IgD-negative memory B cell (primary cell): ENCODE measurements around the gene LBP. TPM values are rescaled to one million over a fixed set of nuclear protein-coding genes. Genes with fewer than 3 reads are reported as not detected.

Experiments used
- H3K27ac Mint-ChIP-seq, 3 donors: one replicate each; pipeline ENCODE4 v1.8.0; 2020 to 2022; ENCODE audit warnings: mild to moderate bottlenecking in 3 of 3, mixed read lengths in 3 of 3, moderate library complexity in 1 of 3
- H3K27me3 Mint-ChIP-seq: one replicate; pipeline ENCODE4 v1.8.0; 2021; ENCODE audit warnings: mixed read lengths
- H3K36me3 Mint-ChIP-seq: one replicate; pipeline ENCODE4 v1.8.0; 2020; ENCODE audit warnings: mild to moderate bottlenecking, mixed read lengths
- H3K4me1 Mint-ChIP-seq, 3 donors: one replicate each; pipeline ENCODE4 v1.8.0; 2020 to 2022; ENCODE audit warnings: mixed read lengths in 3 of 3, mild to moderate bottlenecking in 1 of 3
- H3K4me3 Mint-ChIP-seq, 4 donors: one replicate each; pipeline ENCODE4 v1.8.0; 2020 to 2022; ENCODE audit warnings: mild to moderate bottlenecking in 4 of 4, mixed read lengths in 4 of 4, moderate library complexity in 3 of 4
- H3K9me3 Mint-ChIP-seq, 3 donors: one replicate each; pipeline ENCODE4 v1.8.0; 2020 to 2021; ENCODE audit warnings: mixed read lengths in 3 of 3, mild to moderate bottlenecking in 1 of 3
- polyA plus RNA-seq: library from polyadenylated mRNA; unstranded; fragments of 300-500 nt; fragmentation: Illumina TruSeq; gene quantifications from one replicate; pipeline ENCODE4 v1.2.3, GENCODE V29; 2021

Gene LBP
- polyA plus RNA-seq, 1 donor from 2014 or later = not detected

GRCh38 chr20:38414769-38415450 lies 68.6 kb downstream of the LBP start:
- Mint-ChIP-seq H3K4me1 (peaks cover 0 to 1% (median 0%) of the 10 kb centered on the region in 3 donors), H3K27me3 (no peaks in the 10 kb centered on the region), H3K27ac (no peak overlapping the region), H3K9me3 (peaks cover 0 to 4% (median 2%) of the 10 kb centered on the region in 3 donors), H3K36me3 (peaks cover 26% of the 10 kb centered on the region), H3K4me3 (no peak overlapping the region)

- peaks cover 0 to 6% (median 0%) of the 10 kb centered on the region in 3 donors for H3K4me1 Mint-ChIP-seq
- H3K27me3 Mint-ChIP-seq = no peaks in the 10 kb centered on the region
- H3K4me3 Mint-ChIP-seq = no peak overlapping the region
- peaks cover 24% of the 10 kb centered on the region for H3K36me3 Mint-ChIP-seq
- H3K27ac Mint-ChIP-seq = peak overlapping the region in 2 of 3 donors; percentile 14 to 41
- peaks cover 0 to 4% (median 2%) of the 10 kb centered on the region in 3 donors for H3K9me3 Mint-ChIP-seq
Observed at GRCh38 chr20:38418509-38419204, 72.4 kb downstream of the LBP start.

GRCh38 chr20:38420388-38421085 lies 74.3 kb downstream of the LBP start:
- Mint-ChIP-seq H3K27me3 (no peaks in the 10 kb centered on the region), H3K4me3 (no peak overlapping the region), H3K27ac (peak overlapping the region in 1 of 3 donors; percentile 46), H3K9me3 (peaks cover 0 to 4% (median 2%) of the 10 kb centered on the region in 3 donors), H3K4me1 (peaks cover 0 to 4% (median 2%) of the 10 kb centered on the region in 3 donors), H3K36me3 (peaks cover 21% of the 10 kb centered on the region)

- peaks cover 12% of the 10 kb centered on the region for H3K36me3 Mint-ChIP-seq
- H3K9me3 Mint-ChIP-seq = peaks cover 0 to 4% (median 0%) of the 10 kb centered on the region in 3 donors
- no peak overlapping the region for H3K4me3 Mint-ChIP-seq
- H3K4me1 Mint-ChIP-seq = peaks cover 0 to 4% (median 2%) of the 10 kb centered on the region in 3 donors
- peak overlapping the region in 1 of 3 donors; percentile 50 for H3K27ac Mint-ChIP-seq
- H3K27me3 Mint-ChIP-seq = no peaks in the 10 kb centered on the region
Observed at GRCh38 chr20:38421915-38422314, 75.6 kb downstream of the LBP start.

GRCh38 chr20:38423541-38423940 lies 77.3 kb downstream of the LBP start:
- H3K27ac Mint-ChIP-seq = peak overlapping the region in 1 of 3 donors; percentile 21
- peaks cover 0 to 4% (median 2%) of the 10 kb centered on the region in 3 donors for H3K4me1 Mint-ChIP-seq
- H3K27me3 Mint-ChIP-seq = no peaks in the 10 kb centered on the region
- H3K9me3 Mint-ChIP-seq = no peaks in the 10 kb centered on the region
- peaks cover 10% of the 10 kb centered on the region for H3K36me3 Mint-ChIP-seq
- no peak overlapping the region for H3K4me3 Mint-ChIP-seq

GRCh38 chr20:38424401-38424800 lies 78.1 kb downstream of the LBP start:
- Mint-ChIP-seq H3K27me3 (no peaks in the 10 kb centered on the region), H3K27ac (peak overlapping the region in 2 of 3 donors; percentile 25 to 39), H3K36me3 (peaks cover 7% of the 10 kb centered on the region), H3K4me1 (peaks cover 0 to 5% (median 4%) of the 10 kb centered on the region in 3 donors), H3K9me3 (no peaks in the 10 kb centered on the region), H3K4me3 (peak overlapping the region in 1 of 4 donors; percentile 20)

GRCh38 chr20:38426006-38426897 lies 80.0 kb downstream of the LBP start:
- H3K36me3 Mint-ChIP-seq = peaks cover 3% of the 10 kb centered on the region
- H3K9me3 Mint-ChIP-seq = no peaks in the 10 kb centered on the region
- H3K4me3 Mint-ChIP-seq = no peak overlapping the region
- peak overlapping the region in 2 of 3 donors; percentile 67 to 71 for H3K27ac Mint-ChIP-seq
- H3K4me1 Mint-ChIP-seq = peaks cover 0 to 5% (median 4%) of the 10 kb centered on the region in 3 donors
- H3K27me3 Mint-ChIP-seq = no peaks in the 10 kb centered on the region

Other genes starting within 250 kb of the LBP start
- 7.1 TPM for gene TGM2, start 181.2 kb upstream of the LBP start, polyA plus RNA-seq
- not detected for gene KIAA1755, start 85.7 kb upstream of the LBP start, polyA plus RNA-seq
- gene BPI, start 42.3 kb upstream of the LBP start, polyA plus RNA-seq = not detected
- 114 TPM for gene SNHG17, start 88.8 kb downstream of the LBP start, polyA plus RNA-seq
- 13.0 TPM for gene RALGAPB, start 126.4 kb downstream of the LBP start, polyA plus RNA-seq
- not detected for gene ADIG, start 234.7 kb downstream of the LBP start, polyA plus RNA-seq